SK-N-SH treated with all-trans-retinoic acid at 6 μM for 48 hours (cell line): Measurements from ENCODE around the gene HOOK2.

Experiments
- ARNTL ChIP-seq: fragments of 450-650 bp; formaldehyde crosslinking; IDR thresholded peaks from 2 replicates; pipeline ENCODE4 v1.5.0; 2020; ENCODE audit warnings: low read depth, mild to moderate bottlenecking, moderate library complexity, borderline replicate concordance
- CSDC2 ChIP-seq: fragments of 250-450 bp; sonication (Bioruptor Pico); IDR thresholded peaks from 2 replicates; pipeline ENCODE4 v1.5.0; 2020; ENCODE audit warnings: mild to moderate bottlenecking, moderate library complexity
- ESRRG ChIP-seq: fragments of 250-450 bp; sonication (Bioruptor Pico); IDR thresholded peaks from 2 replicates; pipeline ENCODE4 v1.6.1; 2021; ENCODE audit warnings: mild to moderate bottlenecking
- ISL1 ChIP-seq: fragments of 250-450 bp; sonication (Bioruptor Pico); IDR thresholded peaks from 2 replicates; pipeline ENCODE4 v2.1.2; 2022; ENCODE audit warnings: mild to moderate bottlenecking, moderate library complexity
- PPARA ChIP-seq: fragments of 250-450 bp; sonication (Bioruptor Pico); IDR thresholded peaks from 2 replicates; pipeline ENCODE4 v1.5.0; 2020; ENCODE audit warnings: mild to moderate bottlenecking, borderline replicate concordance
- RARB ChIP-seq: fragments of 250-450 bp; sonication (Bioruptor Pico); IDR thresholded peaks from 2 replicates; pipeline ENCODE4 v1.8.0; 2021; ENCODE audit warnings: mild to moderate bottlenecking, moderate library complexity
- ZFP30 ChIP-seq: fragments of 450-650 bp; formaldehyde crosslinking; IDR thresholded peaks from 2 replicates; pipeline ENCODE4 v1.5.0; 2022; ENCODE audit warnings: mild to moderate bottlenecking, moderate library complexity
- TF ChIP-seq, protein P1 (sequence below): fragments of 250-450 bp; sonication (Bioruptor Pico); IDR thresholded peaks from 2 replicates; pipeline ENCODE4 v1.8.0; 2020; ENCODE audit warnings: mild to moderate bottlenecking, moderate library complexity, borderline replicate concordance
- TF ChIP-seq, protein P2 (sequence below): fragments of 250-450 bp; sonication (Bioruptor Pico); IDR thresholded peaks from 2 replicates; pipeline ENCODE4 v1.5.1; 2020; ENCODE audit warnings: low read depth, mild to moderate bottlenecking, moderate library complexity
- TF ChIP-seq, protein P3 (sequence below): fragments of 250-450 bp; sonication (Bioruptor Pico); IDR thresholded peaks from 2 replicates; pipeline ENCODE4 v1.8.0; 2021; ENCODE audit warnings: low read depth, mild to moderate bottlenecking, moderate library complexity, borderline replicate concordance

DNA sequence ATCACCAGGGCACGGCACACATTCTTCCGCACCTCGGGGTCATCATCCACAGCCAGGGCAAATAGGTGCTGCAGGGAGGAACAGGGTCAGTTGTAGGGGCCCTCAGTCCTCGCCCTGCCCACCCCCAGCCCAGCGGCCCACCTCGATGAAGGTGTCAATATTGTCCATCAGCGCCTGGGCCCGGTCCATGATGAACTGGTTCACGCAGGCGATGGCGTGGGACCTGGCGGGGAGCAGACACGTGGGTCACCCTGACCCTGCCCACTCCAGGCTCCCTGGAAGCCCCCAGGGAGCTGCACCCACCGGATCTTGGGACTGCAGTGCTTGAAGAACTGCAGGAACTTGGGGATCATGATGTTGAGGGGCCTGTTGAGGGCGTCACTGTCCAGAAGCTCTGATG is 60.2 kb downstream of the HOOK2 start:
- TF ChIP-seq ISL1 (no peak), PPARA (no peak), CSDC2 (no peak), ZFP30 (CRISPR knock-in tag) (no peak), ESRRG (no peak), RARB (CRISPR knock-in tag) (no peak), ARNTL (CRISPR knock-in tag) (no peak)
- TF ChIP-seq, protein P1, sequence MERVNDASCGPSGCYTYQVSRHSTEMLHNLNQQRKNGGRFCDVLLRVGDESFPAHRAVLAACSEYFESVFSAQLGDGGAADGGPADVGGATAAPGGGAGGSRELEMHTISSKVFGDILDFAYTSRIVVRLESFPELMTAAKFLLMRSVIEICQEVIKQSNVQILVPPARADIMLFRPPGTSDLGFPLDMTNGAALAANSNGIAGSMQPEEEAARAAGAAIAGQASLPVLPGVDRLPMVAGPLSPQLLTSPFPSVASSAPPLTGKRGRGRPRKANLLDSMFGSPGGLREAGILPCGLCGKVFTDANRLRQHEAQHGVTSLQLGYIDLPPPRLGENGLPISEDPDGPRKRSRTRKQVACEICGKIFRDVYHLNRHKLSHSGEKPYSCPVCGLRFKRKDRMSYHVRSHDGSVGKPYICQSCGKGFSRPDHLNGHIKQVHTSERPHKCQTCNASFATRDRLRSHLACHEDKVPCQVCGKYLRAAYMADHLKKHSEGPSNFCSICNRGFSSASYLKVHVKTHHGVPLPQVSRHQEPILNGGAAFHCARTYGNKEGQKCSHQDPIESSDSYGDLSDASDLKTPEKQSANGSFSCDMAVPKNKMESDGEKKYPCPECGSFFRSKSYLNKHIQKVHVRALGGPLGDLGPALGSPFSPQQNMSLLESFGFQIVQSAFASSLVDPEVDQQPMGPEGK: no peak
- TF ChIP-seq, protein P2, sequence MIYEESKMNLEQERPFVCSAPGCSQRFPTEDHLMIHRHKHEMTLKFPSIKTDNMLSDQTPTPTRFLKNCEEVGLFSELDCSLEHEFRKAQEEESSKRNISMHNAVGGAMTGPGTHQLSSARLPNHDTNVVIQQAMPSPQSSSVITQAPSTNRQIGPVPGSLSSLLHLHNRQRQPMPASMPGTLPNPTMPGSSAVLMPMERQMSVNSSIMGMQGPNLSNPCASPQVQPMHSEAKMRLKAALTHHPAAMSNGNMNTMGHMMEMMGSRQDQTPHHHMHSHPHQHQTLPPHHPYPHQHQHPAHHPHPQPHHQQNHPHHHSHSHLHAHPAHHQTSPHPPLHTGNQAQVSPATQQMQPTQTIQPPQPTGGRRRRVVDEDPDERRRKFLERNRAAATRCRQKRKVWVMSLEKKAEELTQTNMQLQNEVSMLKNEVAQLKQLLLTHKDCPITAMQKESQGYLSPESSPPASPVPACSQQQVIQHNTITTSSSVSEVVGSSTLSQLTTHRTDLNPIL (CRISPR knock-in tag): no peak
- TF ChIP-seq, protein P3, sequence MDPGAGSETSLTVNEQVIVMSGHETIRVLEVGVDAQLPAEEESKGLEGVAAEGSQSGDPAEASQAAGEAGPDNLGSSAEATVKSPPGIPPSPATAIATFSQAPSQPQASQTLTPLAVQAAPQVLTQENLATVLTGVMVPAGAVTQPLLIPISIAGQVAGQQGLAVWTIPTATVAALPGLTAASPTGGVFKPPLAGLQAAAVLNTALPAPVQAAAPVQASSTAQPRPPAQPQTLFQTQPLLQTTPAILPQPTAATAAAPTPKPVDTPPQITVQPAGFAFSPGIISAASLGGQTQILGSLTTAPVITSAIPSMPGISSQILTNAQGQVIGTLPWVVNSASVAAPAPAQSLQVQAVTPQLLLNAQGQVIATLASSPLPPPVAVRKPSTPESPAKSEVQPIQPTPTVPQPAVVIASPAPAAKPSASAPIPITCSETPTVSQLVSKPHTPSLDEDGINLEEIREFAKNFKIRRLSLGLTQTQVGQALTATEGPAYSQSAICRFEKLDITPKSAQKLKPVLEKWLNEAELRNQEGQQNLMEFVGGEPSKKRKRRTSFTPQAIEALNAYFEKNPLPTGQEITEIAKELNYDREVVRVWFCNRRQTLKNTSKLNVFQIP: no peak
